NCI-H1930 (cell line): ENCODE results near the gene STK32B.
"Not testable (repeated sequence)": the region's sequence is repeated elsewhere in the genome, so short reads cannot be mapped to it uniquely, and the experiment has no call there.

ENCODE experiments used
- DNase-seq, 2 experiments: peaks; one replicate each; lab custom pipeline; 2025; lab: John Stamatoyannopoulos, UW

The STK32B gene

GRCh38 chr4:5030221-5030620 is 21.1 kb upstream of the STK32B start:
- DNase-seq, result no peak

GRCh38 chr4:5030927-5031326 is 20.4 kb upstream of the STK32B start:
- DNase-seq, result no peak

GRCh38 chr4:5032813-5033212 is 18.5 kb upstream of the STK32B start:
- DNase-seq, result no peak

GRCh38 chr4:5033281-5033841 is 17.9 kb upstream of the STK32B start:
- no peak for DNase-seq

DNA sequence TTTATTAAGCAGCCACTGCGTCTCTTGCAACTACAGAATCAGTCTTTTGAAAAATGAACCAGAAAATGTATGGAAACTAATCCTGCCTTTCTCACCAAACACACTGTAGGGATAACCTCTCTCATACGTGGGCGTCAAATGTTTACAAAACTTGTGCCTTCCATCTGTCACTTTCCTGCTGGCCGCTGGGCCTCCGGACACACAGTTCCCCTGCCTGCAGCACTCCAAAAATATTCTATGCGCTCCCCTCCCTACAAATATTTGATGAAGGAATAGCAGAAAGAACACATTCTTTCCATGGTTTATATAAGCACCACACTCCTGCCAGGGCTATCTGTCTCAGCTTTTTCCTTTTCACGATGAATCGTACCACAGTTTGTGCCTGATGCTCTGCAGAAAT is 17.1 kb upstream of the STK32B start:
- no peak for DNase-seq

GRCh38 chr4:5036239-5036638 is 15.0 kb upstream of the STK32B start:
- no peak for DNase-seq

GRCh38 chr4:5037553-5038551 is 13.4 kb upstream of the STK32B start:
- DNase-seq, result no peak

- DNase-seq, result no peak
These were observed 11.5 kb upstream of the STK32B start for GRCh38 chr4:5039800-5040199.

DNA sequence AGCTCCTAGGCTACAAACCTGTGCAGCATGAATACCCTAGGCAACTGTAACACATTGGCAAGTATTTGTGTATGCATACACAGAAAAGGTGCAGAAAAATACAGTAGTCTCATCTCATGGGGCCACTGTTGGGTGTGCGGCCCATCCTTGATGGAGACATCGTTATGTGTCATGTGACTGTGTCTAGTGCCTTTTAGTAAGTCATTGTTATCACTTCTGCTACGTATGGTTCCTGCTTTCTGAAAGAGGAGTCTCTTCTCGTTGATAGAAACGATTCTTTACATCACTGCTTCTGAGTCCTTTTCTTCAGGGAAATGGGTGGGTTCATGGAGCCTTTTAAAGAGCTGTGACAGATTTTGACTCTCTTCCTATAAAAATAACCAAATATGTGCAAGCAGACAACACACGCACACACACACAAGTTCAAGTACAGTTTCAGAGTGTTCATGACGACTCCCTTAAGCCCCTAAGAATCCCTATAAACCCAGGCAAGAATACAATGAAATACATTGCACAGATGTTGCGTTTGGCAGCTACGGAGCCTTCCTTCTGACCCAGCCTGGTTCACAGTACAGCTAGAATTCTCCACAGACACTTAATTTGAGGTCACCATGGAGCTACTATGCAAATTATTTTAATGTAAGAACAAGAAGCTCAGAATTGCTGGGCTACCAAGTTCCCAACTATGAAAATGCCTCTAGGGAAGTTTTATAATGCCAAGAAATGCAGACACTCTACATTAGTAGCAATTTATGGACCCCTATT is 10.2 kb upstream of the STK32B start:
- DNase-seq, result no peak

- no peak for DNase-seq
These were observed 9.6 kb upstream of the STK32B start for GRCh38 chr4:5041699-5042098.

GRCh38 chr4:5043579-5043978 is 7.7 kb upstream of the STK32B start:
- no peak for DNase-seq

DNA sequence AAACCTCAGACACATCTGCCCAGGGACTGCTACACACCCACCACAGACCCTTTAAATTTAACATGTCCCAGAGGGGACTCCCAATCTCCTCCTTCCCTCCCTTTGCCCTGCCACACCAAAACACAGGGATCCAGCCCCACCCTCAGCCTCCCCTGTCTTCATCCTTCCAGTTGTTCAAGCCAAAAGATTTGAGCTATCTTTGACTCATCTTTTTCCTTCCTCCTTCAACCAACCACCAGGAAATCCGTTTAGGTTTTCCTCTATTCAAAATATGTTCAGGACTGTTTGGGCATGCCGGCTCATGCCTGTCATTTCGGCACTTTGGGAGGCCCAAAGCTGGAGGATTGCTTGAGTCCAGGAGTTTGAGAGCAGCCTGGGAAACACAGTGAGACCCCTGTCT is 6.9 kb upstream of the STK32B start:
- DNase-seq, result no peak

DNA sequence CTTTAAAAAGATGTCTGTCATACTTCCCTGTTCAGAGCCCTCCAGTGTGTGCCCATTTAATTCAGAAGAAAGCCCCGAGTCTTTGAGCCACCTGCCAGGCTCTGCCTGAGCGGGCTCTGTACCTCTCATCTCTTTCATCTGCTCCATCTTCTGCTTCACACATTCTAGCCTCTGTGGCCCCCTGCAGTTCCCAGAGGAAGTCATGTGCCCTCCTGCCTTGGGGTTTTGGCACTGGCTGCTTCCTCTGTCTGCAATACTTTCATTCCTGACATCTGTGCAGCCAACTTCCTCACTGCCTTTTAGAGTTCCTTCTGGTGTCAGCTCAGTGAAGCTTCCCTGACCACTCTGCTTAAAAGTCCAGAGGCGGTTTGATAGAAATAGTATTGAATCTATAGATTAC is 6.2 kb upstream of the STK32B start:
- DNase-seq, result no peak

- no peak for DNase-seq
These were observed 2.6 kb upstream of the STK32B start for GRCh38 chr4:5048721-5049120.

GRCh38 chr4:5050520-5051277 is 581 bp upstream of the STK32B start:
- DNase-seq, result peak; percentile 38 to 61

GRCh38 chr4:5052204-5052702 is 973 bp downstream of the STK32B start:
- no peak for DNase-seq

DNA sequence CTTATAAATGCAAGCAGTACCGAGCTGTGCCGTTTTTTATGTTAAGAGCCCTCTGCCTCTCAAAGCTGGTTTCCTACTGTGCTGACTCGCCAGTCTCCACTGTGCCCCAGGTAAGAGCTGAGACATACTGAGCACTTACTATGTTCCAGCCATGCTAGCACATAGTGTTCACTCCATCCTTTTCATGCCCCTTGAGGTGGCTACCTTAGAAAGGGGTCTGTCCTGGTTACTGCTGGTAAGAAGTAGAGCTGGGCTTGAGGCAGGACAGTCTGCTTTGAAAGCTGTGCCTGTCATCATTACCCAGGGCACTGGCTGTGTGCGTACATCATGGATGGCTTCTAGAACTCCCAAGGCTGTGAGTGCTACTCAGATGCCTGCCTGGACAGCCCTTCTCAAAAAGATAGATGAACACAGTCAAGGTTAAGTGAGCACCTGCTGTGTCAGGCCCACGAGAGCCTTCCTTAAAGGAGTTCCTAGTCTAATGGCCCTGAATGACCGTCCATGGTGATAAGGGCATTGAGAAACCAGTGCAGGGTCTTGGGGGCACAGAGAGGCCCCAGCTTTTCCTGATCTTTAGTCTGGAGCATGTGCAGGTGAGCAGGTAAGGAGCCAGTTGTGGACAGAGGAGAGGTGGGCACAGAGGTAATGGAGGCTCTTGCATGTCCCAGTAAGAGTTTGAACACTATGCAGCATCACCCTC is 1.6 kb downstream of the STK32B start:
- no peak for DNase-seq

- no peak for DNase-seq
These were observed 3.3 kb downstream of the STK32B start for GRCh38 chr4:5054532-5054931.

- DNase-seq, result no peak
These were observed 4.1 kb downstream of the STK32B start for GRCh38 chr4:5055411-5055810.

DNA sequence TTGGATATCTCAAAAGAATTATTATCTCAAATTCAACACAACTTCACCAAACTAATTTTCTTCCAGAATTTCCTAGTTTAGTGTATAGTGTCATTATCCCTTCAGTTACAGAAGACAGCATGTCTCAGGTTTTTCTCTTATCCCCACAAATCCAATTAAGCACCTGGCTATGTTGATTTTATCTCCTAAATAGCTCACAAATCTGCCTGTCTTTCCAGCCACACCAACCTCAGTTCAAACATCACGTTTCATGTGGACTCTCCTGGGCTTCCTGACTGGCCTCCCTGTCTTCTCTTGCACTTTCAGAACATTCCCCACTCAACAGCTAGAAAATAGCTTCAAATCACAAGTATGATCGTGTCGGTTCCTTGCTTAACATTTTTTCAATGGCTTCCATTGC is 14.8 kb downstream of the STK32B start:
- no peak for DNase-seq

DNA sequence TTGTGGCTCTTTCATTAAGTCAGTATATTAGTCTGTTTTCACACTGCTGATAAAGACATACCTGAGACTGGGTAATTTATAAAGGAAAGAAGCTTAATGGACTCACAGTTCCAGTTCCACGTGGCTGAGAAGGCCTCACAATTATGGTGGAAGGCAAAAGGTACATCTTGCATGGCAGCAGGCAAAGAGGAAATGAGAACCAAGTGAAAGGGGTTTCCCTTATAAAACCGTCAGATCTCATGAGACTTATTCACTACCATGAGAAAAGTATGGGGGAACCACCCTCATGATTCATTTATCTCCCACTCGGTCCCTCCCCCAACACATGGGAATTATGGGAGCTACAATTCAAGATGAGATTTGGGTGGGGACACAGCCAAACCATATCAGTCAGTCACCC is 15.7 kb downstream of the STK32B start:
- not testable (repeated sequence) for DNase-seq
